ENCODE measurements around the gene FEM1A. TPM values are rescaled to one million over a fixed set of nuclear protein-coding genes. Genes with fewer than 3 reads are reported as not detected.
"Not testable (repeated sequence)": the region's sequence is repeated elsewhere in the genome, so short reads cannot be mapped to it uniquely, and the experiment has no call there.

The FEM1A gene
- total RNA-seq, 2 experiments from 2014 or later = 11.9 TPM

DNA sequence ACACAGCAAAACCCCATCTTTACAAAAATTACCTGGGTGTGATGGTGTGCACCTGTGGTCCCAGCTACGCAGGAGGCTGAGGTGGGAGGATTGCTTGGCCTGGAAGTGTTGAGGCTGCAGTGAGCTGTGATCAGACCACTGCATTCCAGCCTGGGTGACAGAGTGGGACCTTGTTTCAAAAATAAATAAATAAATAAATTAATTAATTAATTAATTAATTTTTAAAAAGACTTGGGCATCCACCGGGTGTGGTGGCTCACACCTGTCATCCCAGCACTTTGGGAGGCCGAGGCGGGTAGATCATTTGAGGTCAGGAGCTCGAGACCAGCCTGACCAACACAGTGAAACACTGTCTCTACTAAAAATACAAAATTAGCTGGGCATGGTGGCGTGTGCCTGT, 13.6 kb downstream of the FEM1A start:
- ChIA-PET POLR2A (interaction anchor here (0.6 kb wide), 2 partner anchors 40 to 1176 kb away, joined by 3 read pairs; no protein-coding TSS in a partner anchor), CTCF (interaction anchor here (1.3 to 1.5 kb wide), 2 partner anchors 12 to 15 kb away, joined by 3 to 6 read pairs; no protein-coding TSS in a partner anchor)
- not testable (repeated sequence) for H3K27me3 Mint-ChIP-seq; H3K4me3 Mint-ChIP-seq; H3K4me1 Mint-ChIP-seq; DNase-seq; H3K9me3 Mint-ChIP-seq; H3K27ac Mint-ChIP-seq; H3K36me3 Mint-ChIP-seq (ENCODE audit: low read depth)

GRCh38 chr19:4806384-4806783, 14.8 kb downstream of the FEM1A start:
- ChIA-PET CTCF (interaction anchor here (1.0 to 1.6 kb wide), 3 partner anchors 15 to 81 kb away, joined by 3 to 6 read pairs (median 3); partner anchors contain the start of gene FEM1A), POLR2A (no interaction called here)
- Mint-ChIP-seq H3K4me3 (no peak overlapping the region), H3K9me3 (no peaks in the 10 kb centered on the region), H3K27ac (no peak overlapping the region), H3K4me1 (peaks cover 4% of the 10 kb centered on the region), H3K36me3 (ENCODE audit: low read depth) (no peaks in the 10 kb centered on the region), H3K27me3 (no peaks in the 10 kb centered on the region)
- no peak for DNase-seq

- Mint-ChIP-seq H3K27me3 (no peaks in the 10 kb centered on the region), H3K4me1 (peaks cover 8% of the 10 kb centered on the region), H3K27ac (no peak overlapping the region), H3K4me3 (no peak overlapping the region), H3K9me3 (no peaks in the 10 kb centered on the region), H3K36me3 (ENCODE audit: low read depth) (no peaks in the 10 kb centered on the region)
- DNase-seq = no peak
- ChIA-PET CTCF (interaction anchor here (0.6 to 1.6 kb wide), 3 partner anchors 13 to 38 kb away, joined by 3 to 6 read pairs (median 3); partner anchors contain the start of gene FEM1A), POLR2A (no interaction called here)
Observed at GRCh38 chr19:4807188-4807587, 15.7 kb downstream of the FEM1A start.

- Mint-ChIP-seq H3K4me1 (peaks cover 27% of the 10 kb centered on the region), H3K9me3 (no peaks in the 10 kb centered on the region), H3K27ac (no peak overlapping the region), H3K36me3 (ENCODE audit: low read depth) (peaks cover 10% of the 10 kb centered on the region), H3K4me3 (no peak overlapping the region), H3K27me3 (no peaks in the 10 kb centered on the region)
- peak; percentile 90 for DNase-seq
- CTCF ChIA-PET = interaction anchor here (0.6 to 3.9 kb wide), 5 partner anchors 13 to 111 kb away, joined by 3 to 46 read pairs (median 4); partner anchors contain the start of gene FEM1A
- POLR2A ChIA-PET = no interaction called here
Observed at GRCh38 chr19:4811328-4812131, 20.0 kb downstream of the FEM1A start.

- no peaks in the 10 kb centered on the region for H3K27me3 Mint-ChIP-seq
- H3K36me3 Mint-ChIP-seq (ENCODE audit: low read depth) = peaks cover 26% of the 10 kb centered on the region
- CTCF ChIA-PET = interaction anchor here (1.2 to 2.8 kb wide), 4 partner anchors 24 to 97 kb away, joined by 3 to 13 read pairs (median 5); partner anchors contain the start of gene FEM1A
- H3K4me3 Mint-ChIP-seq = no peak overlapping the region
- POLR2A ChIA-PET = no interaction called here
- H3K4me1 Mint-ChIP-seq = peaks cover 29% of the 10 kb centered on the region
- DNase-seq = no peak
- H3K27ac Mint-ChIP-seq = peak overlapping the region; percentile 76
- H3K9me3 Mint-ChIP-seq = no peaks in the 10 kb centered on the region
Observed at GRCh38 chr19:4814625-4815425, 23.3 kb downstream of the FEM1A start.

- peak; percentile 84 for DNase-seq
- Mint-ChIP-seq H3K27me3 (no peaks in the 10 kb centered on the region), H3K4me3 (peak overlapping the region; percentile 49), H3K27ac (peak overlapping the region; percentile 76), H3K4me1 (peaks cover 29% of the 10 kb centered on the region), H3K9me3 (no peaks in the 10 kb centered on the region), H3K36me3 (ENCODE audit: low read depth) (peaks cover 26% of the 10 kb centered on the region)
- ChIA-PET CTCF (interaction anchor here (1.5 to 1.7 kb wide), 2 partner anchors 57 to 96 kb away, joined by 3 to 6 read pairs; no protein-coding TSS in a partner anchor), POLR2A (no interaction called here)
Observed at GRCh38 chr19:4815426-4816201, 24.1 kb downstream of the FEM1A start.

DNA sequence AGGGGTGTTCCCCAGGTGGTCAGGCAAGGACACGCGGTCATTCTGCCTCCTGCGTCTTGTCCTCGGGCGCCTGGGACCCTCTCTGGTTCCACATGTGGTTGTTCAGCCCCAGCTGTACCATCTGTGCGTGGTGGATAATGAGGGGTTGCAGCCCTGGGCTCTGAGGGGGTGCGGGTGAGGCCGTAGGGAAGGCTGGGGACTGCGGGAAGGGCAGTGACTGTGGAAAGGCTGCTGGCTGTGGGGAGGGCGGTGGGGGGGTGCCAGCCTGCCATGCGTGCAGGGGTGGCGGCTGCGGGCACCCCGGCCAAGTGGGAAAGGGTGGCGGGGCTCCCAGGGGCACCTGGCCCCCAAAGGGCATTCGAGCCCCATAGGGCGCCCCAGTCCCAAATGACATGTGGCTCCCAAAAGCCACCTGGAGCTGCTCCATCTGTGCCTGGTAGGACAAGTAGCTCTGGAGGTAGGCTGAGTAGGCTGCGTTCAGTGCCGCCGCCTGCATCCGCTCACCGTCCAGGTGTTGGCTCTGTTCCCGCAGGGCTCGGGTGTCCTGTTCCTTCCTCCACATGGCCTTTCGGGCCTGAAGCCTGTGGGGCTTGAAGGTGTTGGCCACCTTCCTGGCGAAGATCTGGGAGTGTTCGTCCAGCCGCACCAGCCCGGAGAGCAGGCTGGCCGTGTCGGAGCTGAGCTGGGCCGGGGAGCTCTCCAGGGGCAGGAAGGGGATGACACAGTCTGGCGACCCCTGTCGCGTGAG, 24.8 kb downstream of the FEM1A start:
- Mint-ChIP-seq H3K4me1 (peaks cover 27% of the 10 kb centered on the region), H3K27ac (no peak overlapping the region), H3K36me3 (ENCODE audit: low read depth) (peaks cover 29% of the 10 kb centered on the region), H3K9me3 (no peaks in the 10 kb centered on the region), H3K27me3 (no peaks in the 10 kb centered on the region), H3K4me3 (no peak overlapping the region)
- CTCF ChIA-PET = interaction anchor here (1.5 to 2.6 kb wide), 2 partner anchors 25 to 96 kb away, joined by 6 read pairs; partner anchors contain the start of gene FEM1A
- POLR2A ChIA-PET = no interaction called here
- no peak for DNase-seq

DNA sequence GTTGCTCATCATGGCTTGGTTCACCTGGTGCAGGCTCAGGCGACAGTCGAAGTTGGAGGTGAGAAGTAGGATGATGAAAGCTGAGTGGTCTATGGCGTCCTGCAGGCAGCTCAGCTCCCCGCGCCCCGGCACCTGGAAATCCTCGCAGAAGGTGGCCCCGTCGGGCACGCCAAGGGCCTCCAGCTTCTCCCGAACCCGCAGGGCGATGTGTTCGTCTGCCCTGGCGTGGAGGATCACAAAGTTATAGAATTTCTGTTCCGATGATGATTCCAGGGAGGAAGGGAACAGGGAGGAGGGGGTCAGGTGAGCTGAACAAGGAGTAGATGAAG, 25.4 kb downstream of the FEM1A start:
- peaks cover 30% of the 10 kb centered on the region for H3K36me3 Mint-ChIP-seq (ENCODE audit: low read depth)

GRCh38 chr19:4817467-4818277, 26.1 kb downstream of the FEM1A start:
- Mint-ChIP-seq H3K36me3 (ENCODE audit: low read depth) (peaks cover 30% of the 10 kb centered on the region), H3K27me3 (no peaks in the 10 kb centered on the region), H3K4me1 (peaks cover 23% of the 10 kb centered on the region), H3K4me3 (no peak overlapping the region), H3K9me3 (no peaks in the 10 kb centered on the region), H3K27ac (no peak overlapping the region)
- ChIA-PET CTCF (interaction anchor here (1.5 to 2.6 kb wide), 3 partner anchors 14 to 94 kb away, joined by 3 to 6 read pairs (median 6); partner anchors contain the start of gene FEM1A), POLR2A (interaction anchor here (0.6 kb wide), 1 partner anchor 229 kb away, joined by 6 read pairs; no protein-coding TSS in a partner anchor)
- DNase-seq = no peak

More for the DNA sequence above, 25.4 kb downstream of the FEM1A start:
- Mint-ChIP-seq H3K4me3 (no peak overlapping the region), H3K27ac (no peak overlapping the region), H3K27me3 (no peaks in the 10 kb centered on the region), H3K9me3 (no peaks in the 10 kb centered on the region), H3K4me1 (peaks cover 22% of the 10 kb centered on the region)
- POLR2A ChIA-PET = no interaction called here
- DNase-seq = no peak
- CTCF ChIA-PET = interaction anchor here (1.5 to 2.6 kb wide), 2 partner anchors 26 to 95 kb away, joined by 6 read pairs; partner anchors contain the start of gene FEM1A

DNA sequence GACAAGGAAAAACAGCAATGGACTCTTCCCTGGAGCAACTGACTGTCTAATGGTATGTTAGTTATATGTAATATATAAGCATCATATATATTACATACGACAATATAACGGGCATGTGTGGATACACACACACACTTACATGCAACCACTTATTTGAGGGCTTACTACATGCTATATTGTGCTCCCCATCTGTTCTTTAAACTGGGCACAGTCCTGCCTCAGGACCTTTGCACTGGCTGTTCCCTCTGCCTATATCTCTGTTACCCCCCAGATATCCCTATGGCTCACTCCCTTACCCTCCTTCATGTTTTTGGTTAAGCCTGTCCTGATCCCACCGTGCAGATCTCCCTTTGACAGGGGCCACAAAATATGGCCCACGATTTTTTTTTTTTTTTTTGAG, 29.7 kb downstream of the FEM1A start:
- Mint-ChIP-seq H3K27ac (peak overlapping the region; percentile 20), H3K36me3 (ENCODE audit: low read depth) (peaks cover 23% of the 10 kb centered on the region), H3K4me1 (peaks cover 7% of the 10 kb centered on the region), H3K9me3 (no peaks in the 10 kb centered on the region), H3K27me3 (no peaks in the 10 kb centered on the region), H3K4me3 (no peak overlapping the region)
- CTCF ChIA-PET = interaction anchor here (1.2 to 1.6 kb wide), 2 partner anchors 9 to 30 kb away, joined by 3 to 4 read pairs; no protein-coding TSS in a partner anchor
- DNase-seq = no peak
- POLR2A ChIA-PET = no interaction called here

GRCh38 chr19:4822354-4822753, 30.8 kb downstream of the FEM1A start:
- H3K4me1 Mint-ChIP-seq, DNase-seq, H3K27me3 Mint-ChIP-seq, H3K4me3 Mint-ChIP-seq, H3K9me3 Mint-ChIP-seq: not testable (repeated sequence)
- ChIA-PET CTCF (interaction anchor here (1.0 to 2.7 kb wide), 4 partner anchors 8 to 31 kb away, joined by 3 to 25 read pairs (median 4); partner anchors contain the start of gene FEM1A), POLR2A (interaction anchor here (0.6 kb wide), 1 partner anchor 31 kb away, joined by 3 read pairs; no protein-coding TSS in a partner anchor)
- Mint-ChIP-seq H3K36me3 (ENCODE audit: low read depth) (peaks cover 13% of the 10 kb centered on the region), H3K27ac (peak overlapping the region; percentile 27)

Data from activated CD4-positive, alpha-beta T cell treated with anti-CD3 and anti-CD28 coated beads, Interleukin-2, amount 10 ng/mL, durations not matched to agents 7 days and 5 days (primary cell).